H1 (cell line): Measurements from ENCODE around the gene ANGPTL2. TPM values are rescaled to one million over a fixed set of nuclear protein-coding genes. Genes with fewer than 3 reads are reported as not detected.

ENCODE experiments used
- CTCF ChIA-PET: fragments of 300-600 bp; sonication (Branson Sonifier 250); formaldehyde crosslinking; loops from one replicate; lab custom pipeline; 2021; ENCODE audit not compliant: partially characterized antibody; lab: Charles Lee
- POLR2A ChIA-PET: fragments of 300-600 bp; sonication (Branson Sonifier 250); formaldehyde crosslinking; loops from one replicate; lab custom pipeline; 2021; ENCODE audit warnings: inconsistent platforms; ENCODE audit not compliant: partially characterized antibody; lab: Charles Lee
- DNase-seq, 2 experiments: peaks; one replicate each; pipeline versions ENCODE4 v3.0.0 to v3.0.0-alpha.2; 2010 to 2022; ENCODE audit warnings: low spot score in 2 of 2, low read depth in 1 of 2, mixed read lengths in 1 of 2
- FAIRE-seq: peaks from 2 replicates; lab custom pipeline; 2011; peaks lifted over from hg19 to GRCh38; lab: Jason Lieb, UNC
- H2AFZ ChIP-seq: 2 replicates; pipeline ENCODE4 v1.8.1; 2012; ENCODE audit warnings: low read length, inconsistent platforms
- H2AK5ac ChIP-seq: 2 replicates; pipeline ENCODE4 v1.6.1; 2013; ENCODE audit warnings: low read depth, low read length
- H2BK120ac ChIP-seq: replicated peaks from 2 replicates; pipeline ENCODE3; 2013; ENCODE audit warnings: low read depth, low read length, inconsistent platforms
- H2BK12ac ChIP-seq: 2 replicates; pipeline ENCODE4 v1.6.1; 2013; ENCODE audit warnings: low read depth, low read length
- H2BK15ac ChIP-seq: 2 replicates; pipeline ENCODE4 v1.6.1; 2013; ENCODE audit warnings: low read length
- H2BK20ac ChIP-seq: 2 replicates; pipeline ENCODE4 v1.6.1; 2013; ENCODE audit warnings: low read length
- H2BK5ac ChIP-seq: 2 replicates; pipeline ENCODE4 v1.6.1; 2013; ENCODE audit warnings: low read depth, low read length
- H3K14ac ChIP-seq: 2 replicates; pipeline ENCODE4 v1.6.1; 2013; ENCODE audit warnings: inconsistent platforms; ENCODE audit not compliant: insufficient read length
- H3K18ac ChIP-seq: 2 replicates; pipeline ENCODE4 v1.6.1; 2013; ENCODE audit warnings: low read length; ENCODE audit errors: extremely low read depth
- H3K23ac ChIP-seq: 2 replicates; pipeline ENCODE4 v1.6.1; 2013; ENCODE audit warnings: inconsistent platforms; ENCODE audit not compliant: insufficient read length
- H3K23me2 ChIP-seq: 2 replicates; pipeline ENCODE4 v1.6.1; 2013; ENCODE audit warnings: low read depth, low read length
- H3K27ac ChIP-seq: 2 replicates; pipeline ENCODE4 v1.6.1; 2011; ENCODE audit warnings: low read depth, low read length, inconsistent platforms
- H3K27me3 ChIP-seq, 4 experiments: replicated peaks in 1 of 4; 1 replicate in 1 of 4; 2 replicates in 3 of 4; pipeline versions ENCODE4 v1.6.1 to v1.8.1; 2011 to 2013; ENCODE audit warnings: low read length in 3 of 4, mild to moderate bottlenecking in 3 of 4, inconsistent platforms in 2 of 4, mixed read lengths in 2 of 4, moderate library complexity in 1 of 4; ENCODE audit not compliant: control insufficient read depth in 3 of 4, insufficient read depth in 3 of 4; ENCODE audit errors: extremely low read depth in 1 of 4
- H3K36me3 ChIP-seq, 4 experiments: 2 replicates each; pipeline versions ENCODE4 v1.6.1 to v1.8.1; 2011 to 2013; ENCODE audit warnings: mild to moderate bottlenecking in 4 of 4, low read length in 3 of 4, moderate library complexity in 2 of 4, control low read depth in 1 of 4, inconsistent platforms in 1 of 4; ENCODE audit not compliant: insufficient read depth in 4 of 4, control insufficient read depth in 2 of 4
- H3K4ac ChIP-seq: replicated peaks from 2 replicates; pipeline ENCODE3; 2013; ENCODE audit warnings: low read length, low read depth, mixed read lengths, inconsistent platforms; ENCODE audit not compliant: insufficient read length
- H3K4me1 ChIP-seq, 4 experiments: replicated peaks in 1 of 4; 1 replicate in 1 of 4; 2 replicates in 3 of 4; pipeline versions ENCODE4 v1.6.1 to v1.8.1; 2011 to 2013; ENCODE audit warnings: low read length in 3 of 4, inconsistent platforms in 2 of 4, mixed read lengths in 1 of 4; ENCODE audit not compliant: insufficient read depth in 4 of 4, control insufficient read depth in 3 of 4
- H3K4me2 ChIP-seq, 2 experiments: 2 replicates each; pipeline versions ENCODE4 v1.6.1 to v1.8.1; 2011 to 2013; ENCODE audit warnings: low read depth in 2 of 2, low read length in 2 of 2, control low read depth in 1 of 2, inconsistent platforms in 1 of 2, mild to moderate bottlenecking in 1 of 2; ENCODE audit not compliant: insufficient read depth in 1 of 2
- H3K4me3 ChIP-seq, 4 experiments: fragments of 200-600, 300-600 bp in 1 of 4; sonication (generic), shearing (Covaris generic), sonication (Bioruptor Twin) in 1 of 4; 2 replicates each; pipeline versions ENCODE4 v1.5.1 to v1.8.1; 2011 to 2016; ENCODE audit warnings: low read length in 4 of 4, low read depth in 3 of 4, control low read depth in 2 of 4, inconsistent platforms in 2 of 4, mild to moderate bottlenecking in 2 of 4, mixed read lengths in 1 of 4, moderate library complexity in 1 of 4; ENCODE audit not compliant: insufficient read depth in 2 of 4; ENCODE audit errors: extremely low read depth in 1 of 4
- H3K56ac ChIP-seq: replicated peaks from 2 replicates; pipeline ENCODE3; 2013; ENCODE audit warnings: low read depth, mild to moderate bottlenecking, mixed read lengths, low read length, inconsistent platforms; ENCODE audit not compliant: insufficient read length
- H3K79me1 ChIP-seq: 2 replicates; pipeline ENCODE4 v1.6.1; 2013; ENCODE audit warnings: low read depth, low read length, control low read depth
- H3K79me2 ChIP-seq, 2 experiments: 2 replicates each; pipeline versions ENCODE4 v1.6.1 to v1.8.1; 2012 to 2013; ENCODE audit warnings: low read length in 2 of 2, mild to moderate bottlenecking in 2 of 2, inconsistent platforms in 1 of 2; ENCODE audit not compliant: insufficient read depth in 2 of 2, control insufficient read depth in 1 of 2
- H3K9ac ChIP-seq, 4 experiments: replicated peaks in 1 of 4; 1 replicate in 1 of 4; 2 replicates in 3 of 4; pipeline versions ENCODE4 v1.6.1 to v1.8.1; 2011 to 2013; ENCODE audit warnings: low read depth in 3 of 4, low read length in 3 of 4, control low read depth in 2 of 4, mild to moderate bottlenecking in 2 of 4, moderate library complexity in 2 of 4, inconsistent platforms in 1 of 4; ENCODE audit errors: extremely low read depth in 1 of 4
- H3K9me3 ChIP-seq, 2 experiments: 2 replicates each; pipeline versions ENCODE4 v1.6.1 to v1.8.1; 2012 to 2013; ENCODE audit warnings: mild to moderate bottlenecking in 2 of 2, moderate library complexity in 2 of 2, control low read depth in 1 of 2, inconsistent platforms in 1 of 2, low read depth in 1 of 2, low read length in 1 of 2, mixed read lengths in 1 of 2; ENCODE audit not compliant: insufficient read depth in 2 of 2
- H4K20me1 ChIP-seq, 2 experiments: replicated peaks in 1 of 2; 2 replicates each; pipeline versions ENCODE3 to v1.8.1; 2011 to 2013; ENCODE audit warnings: inconsistent platforms in 2 of 2, low read length in 2 of 2, mild to moderate bottlenecking in 1 of 2; ENCODE audit not compliant: insufficient read depth in 2 of 2, control insufficient read depth in 1 of 2
- H4K5ac ChIP-seq: 2 replicates; pipeline ENCODE4 v1.6.1; 2013; ENCODE audit warnings: low read length, low read depth, mixed read lengths, inconsistent platforms; ENCODE audit not compliant: insufficient read length
- H4K8ac ChIP-seq: 2 replicates; pipeline ENCODE4 v1.8.0; 2013; ENCODE audit warnings: mild to moderate bottlenecking, moderate library complexity, low read length, inconsistent platforms; ENCODE audit not compliant: insufficient read depth; ENCODE audit errors: extremely low read depth
- H4K91ac ChIP-seq: replicated peaks from 2 replicates; pipeline ENCODE3; 2013; ENCODE audit warnings: low read length, mixed read lengths, inconsistent platforms; ENCODE audit not compliant: insufficient read length
- BCL11A ChIP-seq, 2 experiments: IDR thresholded peaks; one replicate each; pipeline ENCODE4 v1.6.1; 2011; ENCODE audit warnings: low read depth in 2 of 2, low read length in 2 of 2, mild to moderate bottlenecking in 2 of 2
- BRCA1 ChIP-seq: IDR thresholded peaks from 2 replicates; pipeline ENCODE4 v1.6.1; 2012; ENCODE audit warnings: low read depth, low read length, improper control_type of control experiment
- CBX5 ChIP-seq: fragments of 300-800, 300-1000 bp; sonication (generic); IDR thresholded peaks from 2 replicates; pipeline ENCODE4 v1.7.1; 2016; ENCODE audit warnings: antibody characterized with exemption, low read length, low read depth
- CHD2 ChIP-seq: IDR thresholded peaks from 2 replicates; pipeline ENCODE4 v1.6.1; 2012; ENCODE audit warnings: low read length, improper control_type of control experiment
- HDAC2 ChIP-seq, 2 experiments: fragments of 300-600 bp in 1 of 2; sonication (generic) in 1 of 2; IDR thresholded peaks; 2 replicates each; pipeline ENCODE4 v1.6.1; 2011 to 2012; ENCODE audit warnings: low read depth in 2 of 2, low read length in 2 of 2, mild to moderate bottlenecking in 2 of 2, moderate library complexity in 2 of 2, borderline replicate concordance in 1 of 2, inconsistent platforms in 1 of 2
- JUND ChIP-seq: IDR thresholded peaks from 2 replicates; pipeline ENCODE4 v1.6.1; 2011; ENCODE audit warnings: mild to moderate bottlenecking, improper control_type of control experiment, low read length
- KDM4A ChIP-seq: IDR thresholded peaks from one replicate; pipeline ENCODE4 v1.7.1; 2012; ENCODE audit warnings: low read depth, mild to moderate bottlenecking, moderate library complexity, low read length, inconsistent platforms; ENCODE audit not compliant: severe bottlenecking
- MAFK ChIP-seq: IDR thresholded peaks from 2 replicates; pipeline ENCODE4 v1.6.1; 2012; ENCODE audit warnings: low read depth, mild to moderate bottlenecking, improper control_type of control experiment, low read length
- POLR2A ChIP-seq, 2 experiments: IDR thresholded peaks; 1 replicate in 1 of 2; 2 replicates in 1 of 2; pipeline ENCODE4 v1.6.1; 2011; ENCODE audit warnings: low read depth in 2 of 2, low read length in 2 of 2, mild to moderate bottlenecking in 2 of 2; ENCODE audit errors: control extremely low read depth in 1 of 2
- RBBP5 ChIP-seq: IDR thresholded peaks from 2 replicates; pipeline ENCODE4 v1.7.1; 2012; ENCODE audit warnings: low read depth, mild to moderate bottlenecking, inconsistent platforms, low read length, moderate library complexity, borderline replicate concordance
- SP1 ChIP-seq: IDR thresholded peaks from 2 replicates; pipeline ENCODE4 v1.6.1; 2011; ENCODE audit warnings: low read depth, low read length
- TCF12 ChIP-seq: IDR thresholded peaks from 2 replicates; pipeline ENCODE4 v1.6.1; 2011; ENCODE audit warnings: low read depth, mild to moderate bottlenecking, low read length
- USF2 ChIP-seq: IDR thresholded peaks from 2 replicates; pipeline ENCODE4 v1.6.1; 2011; ENCODE audit warnings: low read length, improper control_type of control experiment
- YY1 ChIP-seq: IDR thresholded peaks from 2 replicates; pipeline ENCODE4 v1.6.1; 2011; ENCODE audit warnings: low read depth, mild to moderate bottlenecking, low read length
- WGBS, 2 experiments: shearing (Covaris generic) in 1 of 2; methylation state at CpG; one replicate each; pipeline versions ENCODE4 v1.1.6 to v1.1.7; 2013 to 2015; ENCODE audit warnings: low lambda C conversion rate in 2 of 2, mixed read lengths in 2 of 2, inconsistent platforms in 1 of 2, low coverage in 1 of 2, missing lambda C conversion rate in 1 of 2; ENCODE audit not compliant: insufficient replicate concordance in 2 of 2, insufficient coverage in 1 of 2, insufficient read length in 1 of 2; ENCODE audit errors: extremely low coverage in 1 of 2, missing lambda C conversion rate in 1 of 2; 5-methylcytosine and 5-hydroxymethylcytosine counted together
- polyA plus RNA-seq, 7 experiments: library from polyadenylated mRNA; depleted of rRNA in 3 of 7; stranded (reverse) in 5 of 7; unstranded in 2 of 7; fragments of >200 nt in 5 of 7; fragments of 200-250 nt in 2 of 7; gene quantifications; 1 replicate in 5 of 7; 2 replicates in 1 of 7; 4 replicates in 1 of 7; pipeline versions ENCODE4 v1.2.1 to v1.2.3, GENCODE V29; 2011 to 2013; ENCODE audit warnings: missing spikeins in 2 of 7, mixed read lengths in 2 of 7
- total RNA-seq: library from RNA; stranded (reverse); fragmentation: NEBNext Ultra II Directional; extraction: Animal tissue kit (Norgen Biotek cat#: 25700); gene quantifications from 2 replicates; pipeline ENCODE4 v1.2.1, GENCODE V29; 2021

Gene ANGPTL2
- total and polyA plus RNA-seq, 2 of the 8 experiments (the other 6 are each of a cell fraction or from before 2014, with no cell fraction given), result 9.0 to 10.6 TPM

- Histone ChIP-seq H3K23me2 (no peaks in the 10 kb centered on the region), H3K9ac (no peak overlapping the region), H2BK20ac (no peak overlapping the region), H4K8ac (no peak overlapping the region), H2BK15ac (no peak overlapping the region), H4K5ac (no peak overlapping the region), H2BK5ac (no peak overlapping the region), H3K14ac (no peak overlapping the region), H4K20me1 (peaks cover 0 to 2% of the 10 kb centered on the region in 2 experiments), H3K4me2 (no peak overlapping the region), H3K18ac (no peak overlapping the region), H3K27me3 (no peaks in the 10 kb centered on the region), H2AFZ (no peak overlapping the region), H3K27ac (no peak overlapping the region), H3K56ac (no peak overlapping the region), H3K36me3 (no peaks in the 10 kb centered on the region), H3K79me1 (no peaks in the 10 kb centered on the region), H3K4ac (no peak overlapping the region), H3K79me2 (no peaks in the 10 kb centered on the region), H3K23ac (no peak overlapping the region), H3K9me3 (no peaks in the 10 kb centered on the region), H2BK12ac (no peak overlapping the region), H3K4me3 (no peak overlapping the region), H2AK5ac (no peak overlapping the region), H3K4me1 (no peaks in the 10 kb centered on the region; a peak in 1 of 7 replicates), H2BK120ac (no peak overlapping the region), H4K91ac (no peak overlapping the region)
- ChIA-PET POLR2A (interaction anchor here (1.3 kb wide), 1 partner anchor 12 kb away, joined by 4 read pairs; no protein-coding TSS in a partner anchor), CTCF (interaction anchor here (0.7 to 1.3 kb wide), 4 partner anchors 8 to 110 kb away, joined by 3 to 4 read pairs (median 3); no protein-coding TSS in a partner anchor)
- DNase-seq (no peak), FAIRE-seq (no peak)
- WGBS, 2 experiments, result 85% methylated on average over 8 of the region's 8 CpGs; no CpG with 5 or more reads in 1 of the 2 experiments
- no peak for TF ChIP-seq USF2
- TF ChIP-seq MAFK, result no peak
- TF ChIP-seq POLR2A (IDR thresholded peaks at IDR 0.05; ENCODE audit: control extremely low read depth in 1 of 2, low read depth in 2 of 2, low read length in 2 of 2), result no peak
- no peak for TF ChIP-seq HDAC2 (IDR thresholded peaks at IDR 0.05; ENCODE audit: borderline replicate concordance in 1 of 2, low read depth in 2 of 2, low read length in 2 of 2)
- TF ChIP-seq TCF12, result no peak
- TF ChIP-seq RBBP5, result no peak
- TF ChIP-seq SP1, result no peak
- no peak for TF ChIP-seq BRCA1
- TF ChIP-seq YY1, result no peak
- no peak for TF ChIP-seq JUND
- no peak for TF ChIP-seq CHD2
- no peak for TF ChIP-seq BCL11A (IDR thresholded peaks at IDR 0.05; ENCODE audit: low read depth in 2 of 2, low read length in 2 of 2)
- TF ChIP-seq KDM4A, result no peak
- no peak for TF ChIP-seq CBX5
Measured at GRCh38 chr9:127087836-127088235, 34.6 kb downstream of the ANGPTL2 start.
